OCI-LY7 (cell line): ENCODE data around the gene BCAT1. TPM values are rescaled to one million over a fixed set of nuclear protein-coding genes. Genes with fewer than 3 reads are reported as not detected.

ENCODE experiments used
- BruUV-seq: library from RNA; stranded (reverse); fragments of 400-500 nt; replicated peaks from 2 replicates; lab custom pipeline; 2021; lab: Mats Ljungman, UMichigan
- CTCF ChIA-PET: fragments of 300-600 bp; sonication (Branson Sonifier 250); formaldehyde crosslinking; loops from one replicate; lab custom pipeline; 2022; ENCODE audit warnings: antibody characterized with exemption; ENCODE audit not compliant: unreplicated experiment; lab: Charles Lee
- POLR2A ChIA-PET: fragments of 300-600 bp; sonication (Branson Sonifier 250); formaldehyde crosslinking; loops from one replicate; lab custom pipeline; 2022; ENCODE audit warnings: antibody characterized with exemption; lab: Charles Lee
- DNase-seq: peaks from one replicate; pipeline ENCODE4 v3.0.0-alpha.2; 2015; ENCODE audit warnings: low spot score
- H2AFZ ChIP-seq: fragments of 200-600 bp; sonication (generic), shearing (Covaris generic); 2 replicates; pipeline ENCODE4 v1.6.1; 2014; ENCODE audit warnings: mild to moderate bottlenecking, antibody characterized with exemption, low read length, moderate library complexity
- H3K27ac ChIP-seq: fragments of 200-600 bp; sonication (generic); 2 replicates; pipeline ENCODE4 v1.5.1; 2014; ENCODE audit warnings: mixed run types, low read depth, mild to moderate bottlenecking, moderate library complexity, low read length, inconsistent platforms; ENCODE audit not compliant: poor library complexity, severe bottlenecking
- H3K36me3 ChIP-seq: fragments of 200-600 bp; sonication (generic); 2 replicates; pipeline ENCODE4 v1.6.1; 2014; ENCODE audit warnings: mild to moderate bottlenecking, antibody characterized with exemption, low read length, moderate library complexity, mixed read lengths; ENCODE audit not compliant: insufficient read depth
- H3K4me1 ChIP-seq: fragments of 200-600 bp; sonication (generic); 2 replicates; pipeline ENCODE4 v1.5.1; 2014; ENCODE audit warnings: mild to moderate bottlenecking, low read length; ENCODE audit not compliant: insufficient read depth, poor library complexity, severe bottlenecking
- H3K4me2 ChIP-seq: fragments of 200-600 bp; sonication (generic); 2 replicates; pipeline ENCODE4 v1.6.1; 2014; ENCODE audit warnings: mild to moderate bottlenecking, low read length
- H3K4me3 ChIP-seq: fragments of 200-600 bp; sonication (generic); 2 replicates; pipeline ENCODE4 v1.5.1; 2014; ENCODE audit warnings: mild to moderate bottlenecking, low read depth, low read length; ENCODE audit not compliant: poor library complexity, severe bottlenecking
- H3K79me2 ChIP-seq: fragments of 200-600 bp; sonication (generic); 2 replicates; pipeline ENCODE4 v1.6.1; 2016; ENCODE audit warnings: low read depth, mild to moderate bottlenecking, low read length, moderate library complexity, mixed read lengths; ENCODE audit not compliant: insufficient read depth
- H3K9me2 ChIP-seq: fragments of 200-600 bp; sonication (generic); 2 replicates; pipeline ENCODE4 v1.6.1; 2016; ENCODE audit warnings: mild to moderate bottlenecking, low read length, mixed read lengths; ENCODE audit not compliant: insufficient read depth
- H3K9me3 ChIP-seq: fragments of 200-600 bp; sonication (generic); 2 replicates; pipeline ENCODE4 v1.6.1; 2014; ENCODE audit warnings: mild to moderate bottlenecking, mixed run types, low read length, mixed read lengths
- H4K20me1 ChIP-seq: fragments of 200-600 bp; sonication (generic); 2 replicates; pipeline ENCODE4 v1.6.1; 2014; ENCODE audit warnings: mild to moderate bottlenecking, antibody characterized with exemption, low read length, moderate library complexity, mixed read lengths; ENCODE audit not compliant: insufficient read depth
- CTCF ChIP-seq: fragments of 200-600 bp; sonication (generic); conservative IDR thresholded peaks from 2 replicates; pipeline ENCODE4 v1.5.1; 2014; ENCODE audit warnings: mild to moderate bottlenecking, antibody characterized with exemption, low read length, moderate library complexity, mixed read lengths
- EZH2phosphoT487 ChIP-seq: fragments of 200-600 bp; sonication (generic); IDR thresholded peaks from 2 replicates; pipeline ENCODE4 v1.6.1; 2018; ENCODE audit warnings: low read depth, borderline replicate concordance, mild to moderate bottlenecking, mixed run types, antibody characterized with exemption, low read length, moderate library complexity, mixed read lengths
- intact Hi-C: fragments of 100-400 bp; cut with micrococcal nuclease; formaldehyde crosslinking; loops from one replicate; pipeline ENCODE4 v1.10.0; 2022; ENCODE audit not compliant: unreplicated experiment
- total RNA-seq, 2 experiments: library from RNA; depleted of rRNA in 1 of 2; stranded (reverse); fragments of >200 nt in 1 of 2; shearing (Covaris generic) in 1 of 2; gene quantifications; 2 replicates each; pipeline ENCODE4 v1.2.3, GENCODE V29; 2014 to 2022

Gene BCAT1
- total RNA-seq, 2 experiments from 2014 or later, result 121 to 207 TPM

- no TSS peak for BruUV-seq
- Histone ChIP-seq H3K9me3 (no peaks in the 10 kb centered on the region), H3K4me3 (no peak overlapping the region), H3K9me2 (no peaks in the 10 kb centered on the region), H3K4me2 (no peak overlapping the region), H3K4me1 (no peaks in the 10 kb centered on the region), H4K20me1 (no peaks in the 10 kb centered on the region), H2AFZ (no peak overlapping the region), H3K79me2 (peaks cover 33% of the 10 kb centered on the region; the same call in 1 of the 2 replicates), H3K36me3 (peaks cover 54% of the 10 kb centered on the region), H3K27ac (no peak overlapping the region)
- ChIA-PET POLR2A (interaction anchor here (0.6 kb wide), 2 partner anchors 17 to 312 kb away, joined by 5 to 7 read pairs; no protein-coding TSS in a partner anchor), CTCF (no interaction called here)
- TF ChIP-seq CTCF (no peak), EZH2phosphoT487 (no peak)
- intact Hi-C loops, result no loop called here
- no peak for DNase-seq
These were observed 48.7 kb downstream of the BCAT1 start for GRCh38 chr12:24900196-24900595.

DNA sequence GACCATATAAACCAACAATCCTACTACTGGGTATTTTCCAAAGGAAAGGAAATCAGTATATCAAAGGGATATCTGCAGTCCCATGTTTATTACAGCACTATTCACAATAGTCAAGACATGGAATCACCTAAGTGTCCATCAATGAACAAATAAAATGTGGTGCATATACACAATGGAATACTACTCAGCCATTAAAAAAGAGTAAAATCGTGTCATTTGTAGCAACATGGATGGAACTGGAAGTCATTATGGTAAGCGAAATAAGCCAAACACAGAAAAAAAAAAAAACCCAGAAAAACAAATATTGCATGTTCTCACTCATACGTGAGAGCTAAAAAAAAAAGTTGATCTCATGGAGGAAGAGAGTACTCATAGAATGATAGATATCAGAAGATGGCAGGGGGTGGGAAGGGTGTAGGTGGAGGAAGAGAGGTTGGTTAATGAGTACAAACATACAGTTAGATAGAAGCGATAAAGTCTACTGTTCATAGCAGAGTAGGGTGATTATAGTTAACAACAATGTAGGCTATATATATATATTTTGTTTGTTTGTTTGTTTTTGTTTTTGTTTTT, 49.3 kb downstream of the BCAT1 start:
- peaks cover 27% of the 10 kb centered on the region; the same call in 1 of the 2 replicates for H3K79me2 ChIP-seq
- H3K27ac ChIP-seq, result no peak overlapping the region
- no peaks in the 10 kb centered on the region for H3K9me3 ChIP-seq
- TF ChIP-seq EZH2phosphoT487, result no peak
- no peak for TF ChIP-seq CTCF
- no peaks in the 10 kb centered on the region for H3K9me2 ChIP-seq
- intact Hi-C loops, result no loop called here
- no peaks in the 10 kb centered on the region for H3K4me1 ChIP-seq
- H4K20me1 ChIP-seq, result no peaks in the 10 kb centered on the region
- no peak for DNase-seq
- POLR2A ChIA-PET, result interaction anchor here (0.6 kb wide), 3 partner anchors 17 to 312 kb away, joined by 3 to 7 read pairs (median 5); no protein-coding TSS in a partner anchor
- no peak overlapping the region for H3K4me2 ChIP-seq
- no peak overlapping the region for H2AFZ ChIP-seq
- no peak overlapping the region for H3K4me3 ChIP-seq
- BruUV-seq, result no TSS peak
- CTCF ChIA-PET, result interaction anchor here (1.0 kb wide), 1 partner anchor 54 kb away, joined by 3 read pairs; no protein-coding TSS in a partner anchor
- peaks cover 59% of the 10 kb centered on the region for H3K36me3 ChIP-seq

DNA sequence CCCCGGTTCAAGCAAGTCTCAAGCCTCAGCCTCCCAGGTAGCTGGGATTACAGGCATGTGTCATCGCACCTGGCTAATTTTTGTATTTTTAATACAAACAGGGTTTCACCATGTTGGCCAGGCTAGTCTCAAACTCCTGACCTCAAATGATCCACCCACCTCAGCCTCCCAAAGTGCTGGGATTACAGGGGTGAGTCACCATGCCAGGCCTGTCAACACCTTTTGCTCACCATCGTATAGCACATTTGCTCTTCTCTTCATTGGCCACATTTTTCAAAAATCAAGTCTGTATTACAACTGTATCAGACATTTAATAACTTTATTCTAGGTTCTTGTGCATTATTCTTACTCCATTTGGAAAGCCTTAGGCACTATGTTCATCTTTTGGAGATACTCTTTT, 50.3 kb downstream of the BCAT1 start:
- BruUV-seq, result no TSS peak
- intact Hi-C loops, result no loop called here
- no peaks in the 10 kb centered on the region for H3K9me2 ChIP-seq
- H3K79me2 ChIP-seq, result peaks cover 26% of the 10 kb centered on the region; the same call in 1 of the 2 replicates
- H3K4me1 ChIP-seq, result no peaks in the 10 kb centered on the region
- peaks cover 69% of the 10 kb centered on the region for H3K36me3 ChIP-seq
- H4K20me1 ChIP-seq, result no peaks in the 10 kb centered on the region
- no peak overlapping the region for H3K4me2 ChIP-seq
- no peaks in the 10 kb centered on the region for H3K9me3 ChIP-seq
- no peak for DNase-seq
- no peak overlapping the region for H2AFZ ChIP-seq
- ChIA-PET POLR2A (interaction anchor here (0.6 kb wide), 1 partner anchor 84 kb away, joined by 3 read pairs; no protein-coding TSS in a partner anchor), CTCF (interaction anchor here (1.0 kb wide), 1 partner anchor 53 kb away, joined by 3 read pairs; no protein-coding TSS in a partner anchor)
- TF ChIP-seq CTCF (no peak), EZH2phosphoT487 (no peak)
- H3K4me3 ChIP-seq, result no peak overlapping the region
- no peak overlapping the region for H3K27ac ChIP-seq
